ENCODE data around the gene CCDC174.

The CCDC174 gene

GRCh38 chr3:14632442-14632930 lies 19.1 kb upstream of the CCDC174 start:
- H3K9me3 ChIP-seq (ENCODE audit: control insufficient read depth, insufficient read depth, low read length): no peaks in the 10 kb centered on the region
- H3K27ac ChIP-seq (ENCODE audit: low read depth, low read length): no peak overlapping the region
- H3K4me3 ChIP-seq (ENCODE audit: low read length): no peak overlapping the region
- H3K9me2 ChIP-seq (replicated peaks; ENCODE audit: control insufficient read depth, low read length): no peaks in the 10 kb centered on the region
- no peaks in the 10 kb centered on the region for H3K36me3 ChIP-seq (ENCODE audit: control insufficient read depth, low read length)
- peaks cover 9% of the 10 kb centered on the region for H3K27me3 ChIP-seq (ENCODE audit: control insufficient read depth, low read length)
- no peaks in the 10 kb centered on the region for H3F3A ChIP-seq (ENCODE audit: control insufficient read depth, insufficient read depth)
- TF ChIP-seq EZH2phosphoT487 (IDR thresholded peaks at IDR 0.05; ENCODE audit: borderline replicate concordance, low read length) (no peak), CTCF (IDR thresholded peaks at IDR 0.05; ENCODE audit: low read depth, low read length, poor library complexity, severe bottlenecking) (no peak)
- no peaks in the 10 kb centered on the region for H4K20me1 ChIP-seq (ENCODE audit: control insufficient read depth, insufficient read depth, low read depth, low read length)
- H3K4me2 ChIP-seq (ENCODE audit: low read length): no peak overlapping the region
- H3K4me1 ChIP-seq (ENCODE audit: control insufficient read depth, low read length): no peaks in the 10 kb centered on the region
- no peaks in the 10 kb centered on the region for H3K79me2 ChIP-seq (ENCODE audit: control insufficient read depth, low read length)

- Histone ChIP-seq H3K79me2 (ENCODE audit: control insufficient read depth, low read length) (no peaks in the 10 kb centered on the region), H3K36me3 (ENCODE audit: control insufficient read depth, low read length) (no peaks in the 10 kb centered on the region), H3K27me3 (ENCODE audit: control insufficient read depth, low read length) (peaks cover 13% of the 10 kb centered on the region), H3K4me1 (ENCODE audit: control insufficient read depth, low read length) (no peaks in the 10 kb centered on the region), H3K4me2 (ENCODE audit: low read length) (no peak overlapping the region), H3K9me3 (ENCODE audit: control insufficient read depth, insufficient read depth, low read length) (no peaks in the 10 kb centered on the region), H3K9me2 (replicated peaks; ENCODE audit: control insufficient read depth, low read length) (no peaks in the 10 kb centered on the region), H3F3A (ENCODE audit: control insufficient read depth, insufficient read depth) (no peaks in the 10 kb centered on the region), H3K27ac (ENCODE audit: low read depth, low read length) (no peak overlapping the region), H4K20me1 (ENCODE audit: control insufficient read depth, insufficient read depth, low read depth, low read length) (no peaks in the 10 kb centered on the region), H3K4me3 (ENCODE audit: low read length) (no peak overlapping the region)
- TF ChIP-seq CTCF (IDR thresholded peaks at IDR 0.05; ENCODE audit: low read depth, low read length, poor library complexity, severe bottlenecking) (no peak), EZH2phosphoT487 (IDR thresholded peaks at IDR 0.05; ENCODE audit: borderline replicate concordance, low read length) (no peak)
Measured at GRCh38 chr3:14633417-14633816, 18.1 kb upstream of the CCDC174 start.

- no peak overlapping the region for H3K4me3 ChIP-seq (ENCODE audit: low read length)
Measured at GRCh38 chr3:14633819-14634424, 17.6 kb upstream of the CCDC174 start.

More at GRCh38 chr3:14633819-14634424, 17.6 kb upstream of the CCDC174 start:
- Histone ChIP-seq H3K4me1 (ENCODE audit: control insufficient read depth, low read length) (no peaks in the 10 kb centered on the region), H3K27ac (ENCODE audit: low read depth, low read length) (no peak overlapping the region), H3K36me3 (ENCODE audit: control insufficient read depth, low read length) (no peaks in the 10 kb centered on the region), H4K20me1 (ENCODE audit: control insufficient read depth, insufficient read depth, low read depth, low read length) (no peaks in the 10 kb centered on the region), H3F3A (ENCODE audit: control insufficient read depth, insufficient read depth) (no peaks in the 10 kb centered on the region), H3K9me2 (replicated peaks; ENCODE audit: control insufficient read depth, low read length) (no peaks in the 10 kb centered on the region), H3K4me2 (ENCODE audit: low read length) (no peak overlapping the region), H3K79me2 (ENCODE audit: control insufficient read depth, low read length) (no peaks in the 10 kb centered on the region), H3K27me3 (ENCODE audit: control insufficient read depth, low read length) (peaks cover 18% of the 10 kb centered on the region), H3K9me3 (ENCODE audit: control insufficient read depth, insufficient read depth, low read length) (no peaks in the 10 kb centered on the region)
- TF ChIP-seq CTCF (IDR thresholded peaks at IDR 0.05; ENCODE audit: low read depth, low read length, poor library complexity, severe bottlenecking): peak; percentile 95
- TF ChIP-seq EZH2phosphoT487 (IDR thresholded peaks at IDR 0.05; ENCODE audit: borderline replicate concordance, low read length): no peak
